HUES64 (cell line): Measurements from ENCODE around the gene PSKH1.
"Not testable (repeated sequence)": the region's sequence is repeated elsewhere in the genome, so short reads cannot be mapped to it uniquely, and the experiment has no call there.

Experiments used
- H3K27ac ChIP-seq: 2 replicates; pipeline ENCODE4 v1.7.0; 2013; ENCODE audit warnings: low read depth, low read length, inconsistent platforms
- H3K27me3 ChIP-seq: 2 replicates; pipeline ENCODE4 v1.6.1; 2013; ENCODE audit warnings: mild to moderate bottlenecking, low read length; ENCODE audit not compliant: insufficient read depth
- H3K36me3 ChIP-seq: 2 replicates; pipeline ENCODE4 v1.6.1; 2013; ENCODE audit warnings: mild to moderate bottlenecking, low read length; ENCODE audit not compliant: insufficient read depth
- H3K4me1 ChIP-seq: 2 replicates; pipeline ENCODE4 v1.6.1; 2013; ENCODE audit warnings: mild to moderate bottlenecking, low read length, moderate library complexity; ENCODE audit not compliant: insufficient read depth
- H3K4me3 ChIP-seq: 2 replicates; pipeline ENCODE4 v1.5.1; 2013; ENCODE audit warnings: mild to moderate bottlenecking, low read length, moderate library complexity
- H3K9ac ChIP-seq: 2 replicates; pipeline ENCODE4 v1.6.1; 2013; ENCODE audit warnings: mild to moderate bottlenecking, low read depth, low read length
- H3K9me3 ChIP-seq: 2 replicates; pipeline ENCODE4 v1.6.1; 2013; ENCODE audit warnings: low read depth, low read length; ENCODE audit not compliant: insufficient read depth
- WGBS: fragments of 150-250, 120-280 bp; methylation state at CpG from one replicate; pipeline ENCODE4 v1.1.7; 2013; ENCODE audit warnings: missing lambda C conversion rate; 5-methylcytosine and 5-hydroxymethylcytosine counted together

The PSKH1 gene

GRCh38 chr16:67935402-67936123 is 42.5 kb downstream of the PSKH1 start:
- H3K9ac ChIP-seq, result peak overlapping the region; percentile 85
- no peaks in the 10 kb centered on the region for H3K27me3 ChIP-seq
- peak overlapping the region; percentile 87 for H3K4me3 ChIP-seq
- under 1% methylated on average over 55 of the region's 55 CpGs for WGBS
- 0 out of 2 replicates have a peak, but pooled peaks cover 6% of the 10 kb centered on the region for H3K36me3 ChIP-seq
- peak overlapping the region; percentile 65 for H3K27ac ChIP-seq
- no peaks in the 10 kb centered on the region for H3K9me3 ChIP-seq
- peaks cover 4% of the 10 kb centered on the region; the same call in 1 of the 2 replicates for H3K4me1 ChIP-seq

GRCh38 chr16:67936124-67936879 is 43.2 kb downstream of the PSKH1 start, which contains the start of gene PSMB10:
Gene PSMB10 (minus strand): TSS chr16:67936850. CDS start chr16:67936749, 101 bp downstream.
- H3K4me3 ChIP-seq, result peak within 1 kb of the TSS; percentile 87
- H3K9ac ChIP-seq, result peak within 1 kb of the TSS; percentile 85
- no peaks in the 10 kb centered on the region for H3K27me3 ChIP-seq
- 1% methylated on average over 54 of the region's 54 CpGs for WGBS
- H3K27ac ChIP-seq, result peak within 1 kb of the TSS; percentile 65
- no peaks in the 10 kb centered on the region for H3K9me3 ChIP-seq
- peaks cover 4% of the 10 kb centered on the region; the same call in 1 of the 2 replicates for H3K4me1 ChIP-seq
- 0 out of 2 replicates have a peak, but pooled peaks cover 6% of the 10 kb centered on the region for H3K36me3 ChIP-seq

- Histone ChIP-seq H3K9me3 (no peaks in the 10 kb centered on the region), H3K4me3 (peak overlapping the region; percentile 87), H3K36me3 (0 out of 2 replicates have a peak, but pooled peaks cover 6% of the 10 kb centered on the region), H3K27me3 (no peaks in the 10 kb centered on the region), H3K4me1 (peaks cover 4% of the 10 kb centered on the region; the same call in 1 of the 2 replicates), H3K9ac (peak overlapping the region; percentile 85), H3K27ac (no peak overlapping the region)
- WGBS, result 51% methylated on average over 6 of the region's 6 CpGs
These were observed 44.0 kb downstream of the PSKH1 start for GRCh38 chr16:67936880-67937605.

- not testable (repeated sequence) for H3K4me3 ChIP-seq
- WGBS, result 87% methylated on average over 5 of the region's 5 CpGs
These were observed 44.7 kb downstream of the PSKH1 start for GRCh38 chr16:67937713-67938112.

GRCh38 chr16:67939507-67940445 is 46.7 kb downstream of the PSKH1 start:
- H3K36me3 ChIP-seq, result peaks cover 11% of the 10 kb centered on the region
- 93% methylated on average over 33 of the region's 33 CpGs for WGBS
- H3K9ac ChIP-seq, result no peak overlapping the region
- H3K4me1 ChIP-seq, result 0 out of 2 replicates have a peak, but pooled peaks cover 4% of the 10 kb centered on the region
- H3K27ac ChIP-seq, result no peak overlapping the region
- no peaks in the 10 kb centered on the region for H3K27me3 ChIP-seq
- no peaks in the 10 kb centered on the region for H3K9me3 ChIP-seq
- no peak overlapping the region for H3K4me3 ChIP-seq

More at GRCh38 chr16:67937713-67938112, 44.7 kb downstream of the PSKH1 start:
- H3K9me3 ChIP-seq, H3K4me1 ChIP-seq, H3K36me3 ChIP-seq, H3K27me3 ChIP-seq, H3K27ac ChIP-seq, H3K9ac ChIP-seq: not testable (repeated sequence)

GRCh38 chr16:67940446-67941089 is 47.5 kb downstream of the PSKH1 start:
- no peak overlapping the region for H3K4me3 ChIP-seq

GRCh38 chr16:67941469-67942199 is 48.6 kb downstream of the PSKH1 start:
- no peaks in the 10 kb centered on the region for H3K27me3 ChIP-seq
- 91% methylated on average over 9 of the region's 9 CpGs for WGBS
- peaks cover 30% of the 10 kb centered on the region for H3K36me3 ChIP-seq
- no peaks in the 10 kb centered on the region for H3K9me3 ChIP-seq
- no peak overlapping the region for H3K4me3 ChIP-seq
- 0 out of 2 replicates have a peak, but pooled peaks cover 4% of the 10 kb centered on the region for H3K4me1 ChIP-seq
- no peak overlapping the region for H3K27ac ChIP-seq
- H3K9ac ChIP-seq, result no peak overlapping the region

More at GRCh38 chr16:67940446-67941089, 47.5 kb downstream of the PSKH1 start:
- Histone ChIP-seq H3K4me1 (0 out of 2 replicates have a peak, but pooled peaks cover 4% of the 10 kb centered on the region), H3K27me3 (no peaks in the 10 kb centered on the region), H3K27ac (no peak overlapping the region), H3K36me3 (peaks cover 19% of the 10 kb centered on the region), H3K9me3 (no peaks in the 10 kb centered on the region), H3K9ac (no peak overlapping the region)
- 92% methylated on average over 5 of the region's 5 CpGs for WGBS

GRCh38 chr16:67942200-67942509 is 49.1 kb downstream of the PSKH1 start:
- no peak overlapping the region for H3K9ac ChIP-seq
- no peak overlapping the region for H3K27ac ChIP-seq
- 0 out of 2 replicates have a peak, but pooled peaks cover 1% of the 10 kb centered on the region for H3K4me1 ChIP-seq
- H3K9me3 ChIP-seq, result no peaks in the 10 kb centered on the region
- H3K4me3 ChIP-seq, result no peak overlapping the region
- H3K27me3 ChIP-seq, result no peaks in the 10 kb centered on the region
- H3K36me3 ChIP-seq, result peaks cover 34% of the 10 kb centered on the region
- 80% methylated on average over 6 of the region's 6 CpGs for WGBS

- H3K9ac ChIP-seq, result no peak overlapping the region
- peaks cover 39% of the 10 kb centered on the region for H3K36me3 ChIP-seq
- 95% methylated on average over 27 of the region's 27 CpGs for WGBS
These were observed 49.6 kb downstream of the PSKH1 start for GRCh38 chr16:67942510-67943255.

More at GRCh38 chr16:67942510-67943255, 49.6 kb downstream of the PSKH1 start:
- Histone ChIP-seq H3K27ac (no peak overlapping the region), H3K4me3 (no peak overlapping the region), H3K9me3 (no peaks in the 10 kb centered on the region), H3K4me1 (no peaks in the 10 kb centered on the region), H3K27me3 (no peaks in the 10 kb centered on the region)
